Measurements from ENCODE around the gene TCAP.

DNA sequence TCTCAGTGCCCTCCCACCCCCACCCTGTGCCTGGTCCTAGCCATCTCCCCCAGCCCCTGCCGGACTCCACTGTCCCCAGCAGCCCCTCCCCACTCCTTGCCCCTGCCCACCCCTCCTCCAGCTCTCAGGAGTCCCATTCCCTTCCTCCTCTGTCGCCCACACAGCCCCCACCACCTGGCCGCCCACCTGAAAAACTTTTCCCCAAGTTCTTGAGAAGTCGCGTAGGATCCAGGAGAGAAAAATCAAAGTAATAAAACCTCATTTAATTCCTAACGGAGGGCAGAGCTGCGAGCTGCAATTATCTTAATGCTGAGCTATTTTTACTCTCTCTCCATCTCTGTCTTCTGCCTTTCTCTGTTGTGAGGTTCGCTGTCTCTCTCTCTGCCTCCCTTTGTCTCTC, 40.8 kb upstream of the TCAP start:
- TF ChIP-seq, protein P1, sequence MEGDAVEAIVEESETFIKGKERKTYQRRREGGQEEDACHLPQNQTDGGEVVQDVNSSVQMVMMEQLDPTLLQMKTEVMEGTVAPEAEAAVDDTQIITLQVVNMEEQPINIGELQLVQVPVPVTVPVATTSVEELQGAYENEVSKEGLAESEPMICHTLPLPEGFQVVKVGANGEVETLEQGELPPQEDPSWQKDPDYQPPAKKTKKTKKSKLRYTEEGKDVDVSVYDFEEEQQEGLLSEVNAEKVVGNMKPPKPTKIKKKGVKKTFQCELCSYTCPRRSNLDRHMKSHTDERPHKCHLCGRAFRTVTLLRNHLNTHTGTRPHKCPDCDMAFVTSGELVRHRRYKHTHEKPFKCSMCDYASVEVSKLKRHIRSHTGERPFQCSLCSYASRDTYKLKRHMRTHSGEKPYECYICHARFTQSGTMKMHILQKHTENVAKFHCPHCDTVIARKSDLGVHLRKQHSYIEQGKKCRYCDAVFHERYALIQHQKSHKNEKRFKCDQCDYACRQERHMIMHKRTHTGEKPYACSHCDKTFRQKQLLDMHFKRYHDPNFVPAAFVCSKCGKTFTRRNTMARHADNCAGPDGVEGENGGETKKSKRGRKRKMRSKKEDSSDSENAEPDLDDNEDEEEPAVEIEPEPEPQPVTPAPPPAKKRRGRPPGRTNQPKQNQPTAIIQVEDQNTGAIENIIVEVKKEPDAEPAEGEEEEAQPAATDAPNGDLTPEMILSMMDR (IDR thresholded peaks at IDR 0.05 in 8 of 11, conservative IDR thresholded peaks at IDR 0.05 in 3 of 11): no peak
- TF ChIP-seq POLR2A (IDR thresholded peaks at IDR 0.05) (no peak), POLR2AphosphoS5 (IDR thresholded peaks at IDR 0.05) (no peak)

Measured in spleen (tissue), 7 donors.